Epithelial cell of esophagus (primary cell): ENCODE measurements around the gene TAF5L.
"Not testable (repeated sequence)": the region's sequence is repeated elsewhere in the genome, so short reads cannot be mapped to it uniquely, and the experiment has no call there.

Source experiments
- DNase-seq: peaks from one replicate; pipeline ENCODE4 v3.0.0; 2010; ENCODE audit warnings: low read depth
- H3K4me3 ChIP-seq: 2 replicates; pipeline ENCODE4 v1.5.1; 2011; ENCODE audit warnings: mild to moderate bottlenecking, low read length, control low read depth
- CTCF ChIP-seq: IDR thresholded peaks from 2 replicates; pipeline ENCODE4 v1.5.1; 2011; ENCODE audit warnings: low read depth, mild to moderate bottlenecking, low read length, control low read depth, inconsistent platforms; ENCODE audit not compliant: insufficient read depth; ENCODE audit errors: missing control alignments

TAF5L gene

GRCh38 chr1:229623838-229624237 is 2.1 kb downstream of the TAF5L start:
- DNase-seq = no peak
- H3K4me3 ChIP-seq = no peak overlapping the region
- TF ChIP-seq CTCF = no peak

- no peak for TF ChIP-seq CTCF
- H3K4me3 ChIP-seq = no peak overlapping the region
- DNase-seq = no peak
These were observed 2.7 kb downstream of the TAF5L start for GRCh38 chr1:229623225-229623624.

- not testable (repeated sequence) for DNase-seq
These were observed 3.2 kb downstream of the TAF5L start for GRCh38 chr1:229622641-229623120.

GRCh38 chr1:229621663-229622062 is 4.3 kb downstream of the TAF5L start:
- TF ChIP-seq CTCF = no peak
- peak; percentile 13 for DNase-seq

More at GRCh38 chr1:229622641-229623120, 3.2 kb downstream of the TAF5L start:
- not testable (repeated sequence) for H3K4me3 ChIP-seq

GRCh38 chr1:229620876-229621275 is 5.0 kb downstream of the TAF5L start:
- TF ChIP-seq CTCF = no peak
- H3K4me3 ChIP-seq = no peak overlapping the region

More at GRCh38 chr1:229621663-229622062, 4.3 kb downstream of the TAF5L start:
- no peak overlapping the region for H3K4me3 ChIP-seq

GRCh38 chr1:229619614-229620013 is 6.3 kb downstream of the TAF5L start:
- H3K4me3 ChIP-seq = no peak overlapping the region
- no peak for TF ChIP-seq CTCF
- DNase-seq = no peak

More at GRCh38 chr1:229620876-229621275, 5.0 kb downstream of the TAF5L start:
- DNase-seq = peak; percentile 10

- no peak overlapping the region for H3K4me3 ChIP-seq
- TF ChIP-seq CTCF = no peak
- no peak for DNase-seq
These were observed 6.9 kb downstream of the TAF5L start for GRCh38 chr1:229619002-229619401.
